CD4-positive, alpha-beta T cell treated with Interleukin-6 for 4 hours (primary cell): ENCODE data around the gene PATE3.

ENCODE experiments used
- DNase-seq: peaks from one replicate; pipeline ENCODE4 v3.0.0-alpha.2; 2020; ENCODE audit warnings: mixed read lengths

PATE3 gene

GRCh38 chr11:125787827-125788226, at the start of gene PATE3:
TSS of gene PATE3 (plus strand) at chr11:125788127. CDS start at chr11:125788152, 25 bp downstream.
- no peak for DNase-seq

- DNase-seq: no peak
These were observed 47.3 kb upstream of the PATE3 start for GRCh38 chr11:125740617-125741016.

- DNase-seq: no peak
These were observed 44.2 kb upstream of the PATE3 start for GRCh38 chr11:125743681-125744080.

GRCh38 chr11:125745979-125746378, 41.9 kb upstream of the PATE3 start, which contains the start of gene PATE1:
TSS of gene PATE1 (plus strand) at chr11:125746279. CDS start at chr11:125746305, 26 bp downstream.
- no peak for DNase-seq

- DNase-seq: no peak
These were observed 37.3 kb upstream of the PATE3 start for GRCh38 chr11:125750629-125751028.

- DNase-seq: no peak
These were observed 31.9 kb upstream of the PATE3 start for GRCh38 chr11:125756050-125756449.

GRCh38 chr11:125762445-125762844, 25.5 kb upstream of the PATE3 start:
- DNase-seq: no peak

- no peak for DNase-seq
These were observed 24.4 kb upstream of the PATE3 start for GRCh38 chr11:125763483-125763882.

GRCh38 chr11:125766251-125766650, 21.7 kb upstream of the PATE3 start:
- DNase-seq: no peak

- DNase-seq: no peak
These were observed 19.4 kb upstream of the PATE3 start for GRCh38 chr11:125768336-125769046.

- no peak for DNase-seq
These were observed 17.3 kb upstream of the PATE3 start for GRCh38 chr11:125770583-125770982.

GRCh38 chr11:125772834-125773505, 15.0 kb upstream of the PATE3 start:
- no peak for DNase-seq

- DNase-seq: no peak
These were observed 14.4 kb upstream of the PATE3 start for GRCh38 chr11:125773516-125773915.

- no peak for DNase-seq
These were observed 10.6 kb upstream of the PATE3 start for GRCh38 chr11:125777309-125777708.

- DNase-seq: no peak
These were observed 9.2 kb upstream of the PATE3 start, which contains the start of gene PATE2 for GRCh38 chr11:125778728-125779127. TSS of gene PATE2 (minus strand) at chr11:125778828. CDS start at chr11:125778773, 55 bp downstream.

- no peak for DNase-seq
These were observed 3.2 kb upstream of the PATE3 start for GRCh38 chr11:125784678-125785077.

- no peak for DNase-seq
These were observed 2.9 kb downstream of the PATE3 start for GRCh38 chr11:125790825-125791224.

- DNase-seq: no peak
These were observed 9.7 kb downstream of the PATE3 start for GRCh38 chr11:125797641-125798040.

- DNase-seq: no peak
These were observed 11.9 kb downstream of the PATE3 start for GRCh38 chr11:125799808-125800207.

- DNase-seq: no peak
These were observed 14.5 kb downstream of the PATE3 start for GRCh38 chr11:125802387-125802786.

GRCh38 chr11:125807909-125808308, 20.0 kb downstream of the PATE3 start:
- no peak for DNase-seq

- DNase-seq: no peak
These were observed 45.1 kb downstream of the PATE3 start, which contains the start of gene PATE4 for GRCh38 chr11:125833016-125833415. TSS of gene PATE4 (plus strand) at chr11:125833316. CDS start at chr11:125833360, 44 bp downstream.

- no peak for DNase-seq
These were observed 47.8 kb downstream of the PATE3 start for GRCh38 chr11:125835748-125836147.
